ENCODE results near the gene TCP11L2.
"Not testable (repeated sequence)": the region's sequence is repeated elsewhere in the genome, so short reads cannot be mapped to it uniquely, and the experiment has no call there.

TCP11L2 gene

GRCh38 chr12:106286576-106287162 lies 15.9 kb upstream of the TCP11L2 start:
- H3K4me1 ChIP-seq (ENCODE audit: control insufficient read depth, insufficient read depth, low read length): peaks cover 18% of the 10 kb centered on the region
- H3K36me3 ChIP-seq (ENCODE audit: control insufficient read depth, insufficient read depth, low read length, severe bottlenecking); H3K9me3 ChIP-seq (ENCODE audit: control insufficient read depth, low read length); H3K4me3 ChIP-seq (ENCODE audit: low read length); H3K9ac ChIP-seq (ENCODE audit: low read length); DNase-seq (ENCODE audit: low read depth); H3K27me3 ChIP-seq (replicated peaks; ENCODE audit: control insufficient read depth, insufficient read depth, low read length): not testable (repeated sequence)

- H3K36me3 ChIP-seq (ENCODE audit: control insufficient read depth, insufficient read depth, low read length, severe bottlenecking): no peaks in the 10 kb centered on the region
- H3K9me3 ChIP-seq (ENCODE audit: control insufficient read depth, low read length): peaks cover under 1% of the 10 kb centered on the region
- no peak for DNase-seq (ENCODE audit: low read depth)
- no peaks in the 10 kb centered on the region for H3K27me3 ChIP-seq (replicated peaks; ENCODE audit: control insufficient read depth, insufficient read depth, low read length)
- H3K9ac ChIP-seq (ENCODE audit: low read length): no peak overlapping the region
- H3K4me3 ChIP-seq (ENCODE audit: low read length): no peak overlapping the region
- H3K4me1 ChIP-seq (ENCODE audit: control insufficient read depth, insufficient read depth, low read length): peaks cover 18% of the 10 kb centered on the region
These were observed 15.2 kb upstream of the TCP11L2 start for GRCh38 chr12:106287364-106287763.

GRCh38 chr12:106288101-106288493 lies 14.4 kb upstream of the TCP11L2 start:
- Histone ChIP-seq H3K9me3 (ENCODE audit: control insufficient read depth, low read length) (no peaks in the 10 kb centered on the region), H3K36me3 (ENCODE audit: control insufficient read depth, insufficient read depth, low read length, severe bottlenecking) (no peaks in the 10 kb centered on the region), H3K9ac (ENCODE audit: low read length) (no peak overlapping the region), H3K4me1 (ENCODE audit: control insufficient read depth, insufficient read depth, low read length) (peaks cover 18% of the 10 kb centered on the region), H3K4me3 (ENCODE audit: low read length) (no peak overlapping the region), H3K27me3 (replicated peaks; ENCODE audit: control insufficient read depth, insufficient read depth, low read length) (no peaks in the 10 kb centered on the region)
- DNase-seq (ENCODE audit: low read depth): no peak

- Histone ChIP-seq H3K9me3 (ENCODE audit: control insufficient read depth, low read length) (no peaks in the 10 kb centered on the region), H3K27me3 (replicated peaks; ENCODE audit: control insufficient read depth, insufficient read depth, low read length) (no peaks in the 10 kb centered on the region), H3K4me3 (ENCODE audit: low read length) (peak overlapping the region; percentile 19), H3K9ac (ENCODE audit: low read length) (peak overlapping the region; percentile 71), H3K4me1 (ENCODE audit: control insufficient read depth, insufficient read depth, low read length) (peaks cover 18% of the 10 kb centered on the region), H3K36me3 (ENCODE audit: control insufficient read depth, insufficient read depth, low read length, severe bottlenecking) (no peaks in the 10 kb centered on the region)
- DNase-seq (ENCODE audit: low read depth): peak; percentile 86
These were observed 13.9 kb upstream of the TCP11L2 start for GRCh38 chr12:106288494-106289195.

GRCh38 chr12:106289196-106289681 lies 13.3 kb upstream of the TCP11L2 start:
- peak overlapping the region; percentile 19 for H3K4me3 ChIP-seq (ENCODE audit: low read length)
- no peak for DNase-seq (ENCODE audit: low read depth)
- peaks cover 18% of the 10 kb centered on the region for H3K4me1 ChIP-seq (ENCODE audit: control insufficient read depth, insufficient read depth, low read length)
- no peaks in the 10 kb centered on the region for H3K36me3 ChIP-seq (ENCODE audit: control insufficient read depth, insufficient read depth, low read length, severe bottlenecking)
- peak overlapping the region; percentile 71 for H3K9ac ChIP-seq (ENCODE audit: low read length)
- H3K27me3 ChIP-seq (replicated peaks; ENCODE audit: control insufficient read depth, insufficient read depth, low read length): no peaks in the 10 kb centered on the region
- no peaks in the 10 kb centered on the region for H3K9me3 ChIP-seq (ENCODE audit: control insufficient read depth, low read length)

- Histone ChIP-seq H3K9me3 (ENCODE audit: control insufficient read depth, low read length) (no peaks in the 10 kb centered on the region), H3K4me3 (ENCODE audit: low read length) (no peak overlapping the region), H3K9ac (ENCODE audit: low read length) (no peak overlapping the region), H3K27me3 (replicated peaks; ENCODE audit: control insufficient read depth, insufficient read depth, low read length) (no peaks in the 10 kb centered on the region), H3K4me1 (ENCODE audit: control insufficient read depth, insufficient read depth, low read length) (peaks cover 18% of the 10 kb centered on the region), H3K36me3 (ENCODE audit: control insufficient read depth, insufficient read depth, low read length, severe bottlenecking) (no peaks in the 10 kb centered on the region)
- DNase-seq (ENCODE audit: low read depth): no peak
These were observed 11.9 kb upstream of the TCP11L2 start for GRCh38 chr12:106290666-106291065.

- Histone ChIP-seq H3K4me1 (ENCODE audit: control insufficient read depth, insufficient read depth, low read length) (peaks cover 18% of the 10 kb centered on the region), H3K4me3 (ENCODE audit: low read length) (no peak overlapping the region), H3K36me3 (ENCODE audit: control insufficient read depth, insufficient read depth, low read length, severe bottlenecking) (no peaks in the 10 kb centered on the region), H3K9me3 (ENCODE audit: control insufficient read depth, low read length) (no peaks in the 10 kb centered on the region), H3K27me3 (replicated peaks; ENCODE audit: control insufficient read depth, insufficient read depth, low read length) (no peaks in the 10 kb centered on the region), H3K9ac (ENCODE audit: low read length) (no peak overlapping the region)
- DNase-seq (ENCODE audit: low read depth): no peak
These were observed 11.2 kb upstream of the TCP11L2 start for GRCh38 chr12:106291342-106291741.

GRCh38 chr12:106292339-106292738 lies 10.2 kb upstream of the TCP11L2 start:
- Histone ChIP-seq H3K27me3 (replicated peaks; ENCODE audit: control insufficient read depth, insufficient read depth, low read length) (no peaks in the 10 kb centered on the region), H3K4me3 (ENCODE audit: low read length) (no peak overlapping the region), H3K9me3 (ENCODE audit: control insufficient read depth, low read length) (no peaks in the 10 kb centered on the region), H3K4me1 (ENCODE audit: control insufficient read depth, insufficient read depth, low read length) (peaks cover 18% of the 10 kb centered on the region), H3K9ac (ENCODE audit: low read length) (no peak overlapping the region), H3K36me3 (ENCODE audit: control insufficient read depth, insufficient read depth, low read length, severe bottlenecking) (no peaks in the 10 kb centered on the region)
- DNase-seq (ENCODE audit: low read depth): no peak

GRCh38 chr12:106296179-106296877 lies 6.2 kb upstream of the TCP11L2 start:
- peaks cover 18% of the 10 kb centered on the region for H3K4me1 ChIP-seq (ENCODE audit: control insufficient read depth, insufficient read depth, low read length)
- peak; percentile 56 for DNase-seq (ENCODE audit: low read depth)
- H3K27me3 ChIP-seq (replicated peaks; ENCODE audit: control insufficient read depth, insufficient read depth, low read length): no peaks in the 10 kb centered on the region
- H3K36me3 ChIP-seq (ENCODE audit: control insufficient read depth, insufficient read depth, low read length, severe bottlenecking): no peaks in the 10 kb centered on the region
- H3K4me3 ChIP-seq (ENCODE audit: low read length): no peak overlapping the region
- H3K9me3 ChIP-seq (ENCODE audit: control insufficient read depth, low read length): no peaks in the 10 kb centered on the region
- no peak overlapping the region for H3K9ac ChIP-seq (ENCODE audit: low read length)

- Histone ChIP-seq H3K4me3 (ENCODE audit: low read length) (no peak overlapping the region), H3K4me1 (ENCODE audit: control insufficient read depth, insufficient read depth, low read length) (peaks cover 25% of the 10 kb centered on the region), H3K36me3 (ENCODE audit: control insufficient read depth, insufficient read depth, low read length, severe bottlenecking) (no peaks in the 10 kb centered on the region), H3K9me3 (ENCODE audit: control insufficient read depth, low read length) (no peaks in the 10 kb centered on the region), H3K27me3 (replicated peaks; ENCODE audit: control insufficient read depth, insufficient read depth, low read length) (no peaks in the 10 kb centered on the region), H3K9ac (ENCODE audit: low read length) (no peak overlapping the region)
- no peak for DNase-seq (ENCODE audit: low read depth)
These were observed 5.5 kb upstream of the TCP11L2 start for GRCh38 chr12:106297075-106297474.

GRCh38 chr12:106297681-106298080 lies 4.9 kb upstream of the TCP11L2 start:
- no peak for DNase-seq (ENCODE audit: low read depth)
- no peaks in the 10 kb centered on the region for H3K9me3 ChIP-seq (ENCODE audit: control insufficient read depth, low read length)
- no peaks in the 10 kb centered on the region for H3K27me3 ChIP-seq (replicated peaks; ENCODE audit: control insufficient read depth, insufficient read depth, low read length)
- peaks cover 25% of the 10 kb centered on the region for H3K4me1 ChIP-seq (ENCODE audit: control insufficient read depth, insufficient read depth, low read length)
- no peaks in the 10 kb centered on the region for H3K36me3 ChIP-seq (ENCODE audit: control insufficient read depth, insufficient read depth, low read length, severe bottlenecking)
- H3K4me3 ChIP-seq (ENCODE audit: low read length): no peak overlapping the region
- H3K9ac ChIP-seq (ENCODE audit: low read length): no peak overlapping the region
